Body of pancreas (tissue), 4 donors: ENCODE results near the gene ZNF773.

ENCODE experiments used
- POLR2A ChIP-seq, 3 donors: fragments of 450-650 bp; IDR thresholded peaks; one replicate each; pipeline ENCODE4 v1.6.1; 2016; ENCODE audit warnings: antibody characterized with exemption in 3 of 3, mild to moderate bottlenecking in 2 of 3
- TF ChIP-seq, protein P1 (sequence below), 7 experiments: fragments of 450-650 bp in 4 of 7; fragments of 200-600 bp in 3 of 7; sonication (generic) in 3 of 7; IDR thresholded peaks; one replicate each; pipeline ENCODE4 v1.5.1; 2016 to 2019; ENCODE audit warnings: antibody characterized with exemption in 7 of 7

DNA sequence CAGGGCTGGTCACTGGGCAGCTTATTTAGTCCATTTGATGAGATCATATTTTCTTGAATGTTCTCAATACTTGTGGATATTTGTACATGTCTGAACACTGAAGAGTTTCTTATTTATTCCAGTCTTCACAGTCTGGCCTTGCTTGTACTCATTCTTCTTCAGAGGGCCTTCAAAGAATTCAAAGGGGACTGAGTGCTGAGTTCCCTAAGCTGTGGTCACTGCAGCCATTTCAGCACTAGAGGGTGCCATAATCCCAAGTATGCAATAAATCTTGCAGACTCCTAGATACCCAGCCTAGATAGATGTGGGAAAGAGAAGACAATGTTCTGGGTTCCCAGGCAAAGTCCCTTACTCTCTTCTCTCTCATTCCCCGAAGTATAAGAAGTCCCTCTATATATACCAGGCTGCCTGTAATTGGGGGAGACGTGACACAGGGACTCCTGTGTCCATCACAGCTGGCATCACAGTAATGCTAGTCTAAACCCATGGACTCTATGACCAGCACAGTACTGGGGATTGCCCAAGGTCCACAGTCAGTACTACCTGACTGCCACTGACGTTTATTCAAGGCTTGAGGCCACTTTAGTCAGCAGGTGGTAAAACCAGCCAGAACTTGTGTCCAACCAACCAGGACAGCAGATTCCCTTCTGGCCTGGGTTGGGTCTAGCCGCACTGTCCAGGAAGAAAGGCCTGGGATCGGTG lies 33.9 kb upstream of the ZNF773 start:
- TF ChIP-seq, protein P1, sequence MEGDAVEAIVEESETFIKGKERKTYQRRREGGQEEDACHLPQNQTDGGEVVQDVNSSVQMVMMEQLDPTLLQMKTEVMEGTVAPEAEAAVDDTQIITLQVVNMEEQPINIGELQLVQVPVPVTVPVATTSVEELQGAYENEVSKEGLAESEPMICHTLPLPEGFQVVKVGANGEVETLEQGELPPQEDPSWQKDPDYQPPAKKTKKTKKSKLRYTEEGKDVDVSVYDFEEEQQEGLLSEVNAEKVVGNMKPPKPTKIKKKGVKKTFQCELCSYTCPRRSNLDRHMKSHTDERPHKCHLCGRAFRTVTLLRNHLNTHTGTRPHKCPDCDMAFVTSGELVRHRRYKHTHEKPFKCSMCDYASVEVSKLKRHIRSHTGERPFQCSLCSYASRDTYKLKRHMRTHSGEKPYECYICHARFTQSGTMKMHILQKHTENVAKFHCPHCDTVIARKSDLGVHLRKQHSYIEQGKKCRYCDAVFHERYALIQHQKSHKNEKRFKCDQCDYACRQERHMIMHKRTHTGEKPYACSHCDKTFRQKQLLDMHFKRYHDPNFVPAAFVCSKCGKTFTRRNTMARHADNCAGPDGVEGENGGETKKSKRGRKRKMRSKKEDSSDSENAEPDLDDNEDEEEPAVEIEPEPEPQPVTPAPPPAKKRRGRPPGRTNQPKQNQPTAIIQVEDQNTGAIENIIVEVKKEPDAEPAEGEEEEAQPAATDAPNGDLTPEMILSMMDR (IDR thresholded peaks at IDR 0.05), result no peak
- no peak for TF ChIP-seq POLR2A (IDR thresholded peaks at IDR 0.05)
